NB4 (cell line): ENCODE measurements around the gene OR1A1.

Source experiments
- DNase-seq: peaks from one replicate; pipeline ENCODE4 v3.0.0; 2010; ENCODE audit warnings: low read depth
- H3K4me3 ChIP-seq: one replicate; pipeline ENCODE4 v1.5.1; 2011; ENCODE audit warnings: mild to moderate bottlenecking, low read depth, low read length, moderate library complexity
- CTCF ChIP-seq: IDR thresholded peaks from one replicate; pipeline ENCODE4 v1.5.1; 2012; ENCODE audit warnings: low read depth, low read length
- MAX ChIP-seq: IDR thresholded peaks from 2 replicates; pipeline ENCODE4 v1.6.1; 2011; ENCODE audit warnings: low read depth, low read length
- MYC ChIP-seq: IDR thresholded peaks from 2 replicates; pipeline ENCODE4 v1.6.1; 2011; ENCODE audit warnings: low read depth, low read length
- POLR2A ChIP-seq: IDR thresholded peaks from 2 replicates; pipeline ENCODE4 v1.6.1; 2011; ENCODE audit warnings: mild to moderate bottlenecking; ENCODE audit not compliant: insufficient read length; ENCODE audit errors: extremely low read depth

Gene OR1A1

GRCh38 chr17:3260163-3260562 lies 52.7 kb downstream of the OR1A1 start:
- DNase-seq: no peak
- no peak overlapping the region for H3K4me3 ChIP-seq
- TF ChIP-seq POLR2A (no peak), MAX (no peak), MYC (no peak), CTCF (no peak)

GRCh38 chr17:3260600-3260999 lies 53.1 kb downstream of the OR1A1 start:
- TF ChIP-seq MAX (no peak), MYC (no peak), POLR2A (no peak), CTCF (no peak)
- DNase-seq: no peak
- no peak overlapping the region for H3K4me3 ChIP-seq
